HCT116 (cell line): ENCODE data around the gene RANBP10. TPM values are rescaled to one million over a fixed set of nuclear protein-coding genes. Genes with fewer than 3 reads are reported as not detected.

ENCODE experiments used
- ATAC-seq: fragments of 200-7000 bp; cut with Tn5 transposase; 2 replicates; pipeline ENCODE4 v1.9.1; 2020; ENCODE audit warnings: mild to moderate bottlenecking, moderate library complexity
- BruUV-seq: library from RNA; stranded (reverse); fragments of 400-500 nt; replicated peaks from 2 replicates; lab custom pipeline; 2021; lab: Mats Ljungman, UMichigan
- CTCF ChIA-PET: fragments of 300-600 bp; sonication (Branson Sonifier 250); formaldehyde crosslinking; loops from one replicate; lab custom pipeline; 2021; ENCODE audit warnings: antibody characterized with exemption; lab: Charles Lee
- POLR2A ChIA-PET: fragments of 300-600, 350-600 bp; sonication (Branson Sonifier 250); formaldehyde crosslinking; loops from one replicate; lab custom pipeline; 2021; ENCODE audit warnings: antibody characterized with exemption; lab: Charles Lee
- RAD21 ChIA-PET, 2 experiments: fragments of 300-600 bp; sonication (Branson Sonifier 250); formaldehyde crosslinking; loops; one replicate each; lab custom pipeline; 2023; ENCODE audit warnings: low total read pairs in 2 of 2; ENCODE audit not compliant: uncharacterized antibody in 2 of 2, unreplicated experiment in 2 of 2, low non-redundant PET in 1 of 2; lab: Charles Lee
- DNase-seq: peaks from one replicate; pipeline ENCODE4 v3.0.0-alpha.2; 2010; ENCODE audit warnings: low read depth, low spot score
- H2AFZ ChIP-seq: fragments of 200-600 bp; shearing (Covaris generic), sonication (generic); 2 replicates; pipeline ENCODE4 v1.6.1; 2017; ENCODE audit warnings: low read depth, mixed run types, mixed read lengths, antibody characterized with exemption, low read length; ENCODE audit not compliant: poor library complexity, severe bottlenecking
- H3K27ac ChIP-seq: 2 replicates; pipeline ENCODE4 v1.5.1; 2012; ENCODE audit warnings: low read depth, low read length
- H3K27me3 ChIP-seq: fragments of 200-600 bp; sonication (generic); 2 replicates; pipeline ENCODE4 v1.6.1; 2016; ENCODE audit warnings: mixed run types, low read length, mixed read lengths; ENCODE audit not compliant: insufficient read depth
- H3K36me3 ChIP-seq, 2 experiments: fragments of 200-500 bp in 1 of 2; fragments of 200-600 bp in 1 of 2; sonication (Bioruptor generic) in 1 of 2; sonication (generic) in 1 of 2; 2 replicates each; pipeline versions ENCODE4 v1.5.1 to v1.6.1; 2014 to 2016; ENCODE audit warnings: low read length in 2 of 2, inconsistent platforms in 1 of 2, mixed read lengths in 1 of 2, mixed run types in 1 of 2; ENCODE audit not compliant: insufficient read depth in 2 of 2, control insufficient read depth in 1 of 2
- H3K4me1 ChIP-seq, 2 experiments: fragments of 200-600 bp in 1 of 2; sonication (generic) in 1 of 2; 2 replicates each; pipeline versions ENCODE4 v1.5.1 to v1.6.1; 2012 to 2017; ENCODE audit warnings: low read length in 2 of 2, inconsistent platforms in 1 of 2, mild to moderate bottlenecking in 1 of 2, mixed read lengths in 1 of 2, mixed run types in 1 of 2, moderate library complexity in 1 of 2; ENCODE audit not compliant: insufficient read depth in 2 of 2, control insufficient read depth in 1 of 2
- H3K4me2 ChIP-seq: fragments of 200-600 bp; sonication (generic); 2 replicates; pipeline ENCODE4 v1.6.1; 2017; ENCODE audit warnings: mixed run types, low read length, mixed read lengths
- H3K4me3 ChIP-seq, 2 experiments: fragments of 200-600 bp in 1 of 2; sonication (generic) in 1 of 2; replicated peaks in 1 of 2; 2 replicates each; pipeline ENCODE4 v1.5.1; 2011 to 2016; ENCODE audit warnings: low read length in 2 of 2, control low read depth in 1 of 2, low read depth in 1 of 2, mild to moderate bottlenecking in 1 of 2, mixed read lengths in 1 of 2, mixed run types in 1 of 2
- H3K79me2 ChIP-seq: fragments of 200-600 bp; sonication (generic); 2 replicates; pipeline ENCODE4 v1.6.1; 2017; ENCODE audit warnings: mild to moderate bottlenecking, mixed run types, low read length, moderate library complexity, mixed read lengths; ENCODE audit not compliant: insufficient read depth
- H3K9ac ChIP-seq: fragments of 200-600 bp; sonication (generic); 2 replicates; pipeline ENCODE4 v1.6.1; 2016; ENCODE audit warnings: low read length, mixed read lengths
- H3K9me2 ChIP-seq: fragments of 200-600 bp; sonication (generic), shearing (Covaris generic); 2 replicates; pipeline ENCODE4 v1.6.1; 2017; ENCODE audit warnings: mixed run types, mild to moderate bottlenecking, moderate library complexity; ENCODE audit not compliant: insufficient read depth
- H3K9me3 ChIP-seq, 2 experiments: fragments of 200-500 bp in 1 of 2; fragments of 200-600 bp in 1 of 2; sonication (Bioruptor generic) in 1 of 2; sonication (generic) in 1 of 2; 2 replicates each; pipeline ENCODE4 v1.6.1; 2014 to 2017; ENCODE audit warnings: low read length in 2 of 2, mixed read lengths in 2 of 2, inconsistent platforms in 1 of 2, low read depth in 1 of 2, mild to moderate bottlenecking in 1 of 2, mixed run types in 1 of 2, moderate library complexity in 1 of 2; ENCODE audit not compliant: control insufficient read depth in 1 of 2, insufficient read depth in 1 of 2
- H4K20me1 ChIP-seq: fragments of 200-600 bp; sonication (generic), shearing (Covaris generic); 2 replicates; pipeline ENCODE4 v1.6.1; 2017; ENCODE audit warnings: mixed run types, mild to moderate bottlenecking, moderate library complexity; ENCODE audit not compliant: insufficient read depth
- CBX3 ChIP-seq: IDR thresholded peaks from 2 replicates; pipeline ENCODE4 v1.6.1; 2012; ENCODE audit warnings: low read depth
- CEBPB ChIP-seq: IDR thresholded peaks from 2 replicates; pipeline ENCODE4 v1.6.1; 2012; ENCODE audit warnings: low read depth
- EGR1 ChIP-seq: IDR thresholded peaks from 2 replicates; pipeline ENCODE4 v1.6.1; 2012; ENCODE audit warnings: low read depth
- ELF1 ChIP-seq: IDR thresholded peaks from 2 replicates; pipeline ENCODE4 v1.6.1; 2012; ENCODE audit warnings: low read depth, borderline replicate concordance
- EZH2phosphoT487 ChIP-seq: fragments of 200-600 bp; IDR thresholded peaks from 2 replicates; pipeline ENCODE4 v1.6.1; 2018; ENCODE audit warnings: antibody characterized with exemption, borderline replicate concordance
- FOSL1 ChIP-seq: IDR thresholded peaks from 2 replicates; pipeline ENCODE4 v1.6.1; 2012; ENCODE audit warnings: low read depth
- JUND ChIP-seq: IDR thresholded peaks from 2 replicates; pipeline ENCODE4 v1.6.1; 2012
- POLR2A ChIP-seq: IDR thresholded peaks from 2 replicates; pipeline ENCODE4 v1.7.0; 2011; ENCODE audit warnings: borderline replicate concordance; ENCODE audit not compliant: insufficient read depth, insufficient read length; ENCODE audit errors: extremely low read depth
- POLR2AphosphoS5 ChIP-seq: IDR thresholded peaks from 2 replicates; pipeline ENCODE4 v1.6.1; 2011; ENCODE audit warnings: mild to moderate bottlenecking, low read depth, low read length, moderate library complexity
- SIN3A ChIP-seq: IDR thresholded peaks from 2 replicates; pipeline ENCODE4 v1.6.1; 2012; ENCODE audit warnings: low read depth
- SP1 ChIP-seq: IDR thresholded peaks from 2 replicates; pipeline ENCODE4 v1.6.1; 2012; ENCODE audit warnings: low read depth
- TCF7L2 ChIP-seq: IDR thresholded peaks from 2 replicates; pipeline ENCODE4 v1.7.0; 2011; ENCODE audit warnings: borderline replicate concordance, inconsistent platforms; ENCODE audit not compliant: insufficient read depth, insufficient read length; ENCODE audit errors: extremely low read depth
- intact Hi-C: fragments of 100-400 bp; cut with micrococcal nuclease; formaldehyde crosslinking; loops from 2 replicates; pipeline ENCODE4 v1.10.0; 2022
- total RNA-seq: library from RNA; stranded (reverse); gene quantifications from one replicate; pipeline ENCODE4 v1.2.1, GENCODE V29; 2021; ENCODE audit not compliant: unreplicated experiment
- TF ChIP-seq, protein P1 (sequence below): IDR thresholded peaks from 2 replicates; pipeline ENCODE4 v1.6.1; 2011; ENCODE audit warnings: mild to moderate bottlenecking, low read length, moderate library complexity; ENCODE audit not compliant: insufficient replicate concordance; ENCODE audit errors: extremely low read depth
- TF ChIP-seq, protein P2 (sequence below): IDR thresholded peaks from 2 replicates; pipeline ENCODE4 v1.6.1; 2012
- TF ChIP-seq, protein P3 (sequence below), 3 experiments: fragments of 200-600 bp in 1 of 3; sonication (generic) in 1 of 3; IDR thresholded peaks in 2 of 3; conservative IDR thresholded peaks in 1 of 3; 2 replicates each; pipeline ENCODE4 v1.5.1; 2012 to 2017; ENCODE audit warnings: low read depth in 2 of 3, low read length in 2 of 3, antibody characterized with exemption in 1 of 3, borderline replicate concordance in 1 of 3, control low read depth in 1 of 3, mild to moderate bottlenecking in 1 of 3, mixed read lengths in 1 of 3, mixed run types in 1 of 3, moderate library complexity in 1 of 3; ENCODE audit not compliant: insufficient read depth in 1 of 3

Gene RANBP10
- total RNA-seq, 1 experiment from 2014 or later = 16.9 TPM

DNA sequence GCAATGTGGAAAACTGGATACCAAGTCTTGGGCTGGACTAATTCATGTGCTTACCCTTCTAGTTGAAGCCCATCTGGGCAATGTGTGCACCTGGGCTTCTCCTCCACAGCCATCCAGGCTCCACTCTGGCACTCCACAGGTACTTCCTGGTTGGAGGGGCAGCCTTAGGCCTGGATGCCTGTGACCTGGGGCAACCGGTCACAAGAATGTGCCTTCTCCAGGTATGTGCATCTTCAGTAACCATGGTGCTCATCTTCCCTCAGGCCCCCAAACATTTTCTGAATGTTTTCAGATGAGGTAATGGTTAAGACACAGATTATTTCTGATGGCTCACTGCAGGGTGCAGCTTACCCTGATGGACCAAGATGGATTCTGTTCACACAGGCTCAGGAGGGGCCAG, 128.6 kb downstream of the RANBP10 start:
- TF ChIP-seq SP1 = no peak
- no peak for TF ChIP-seq CBX3
- no peak for TF ChIP-seq JUND
- TF ChIP-seq ELF1 = no peak
- no peak for TF ChIP-seq POLR2AphosphoS5
- TF ChIP-seq, protein P1, sequence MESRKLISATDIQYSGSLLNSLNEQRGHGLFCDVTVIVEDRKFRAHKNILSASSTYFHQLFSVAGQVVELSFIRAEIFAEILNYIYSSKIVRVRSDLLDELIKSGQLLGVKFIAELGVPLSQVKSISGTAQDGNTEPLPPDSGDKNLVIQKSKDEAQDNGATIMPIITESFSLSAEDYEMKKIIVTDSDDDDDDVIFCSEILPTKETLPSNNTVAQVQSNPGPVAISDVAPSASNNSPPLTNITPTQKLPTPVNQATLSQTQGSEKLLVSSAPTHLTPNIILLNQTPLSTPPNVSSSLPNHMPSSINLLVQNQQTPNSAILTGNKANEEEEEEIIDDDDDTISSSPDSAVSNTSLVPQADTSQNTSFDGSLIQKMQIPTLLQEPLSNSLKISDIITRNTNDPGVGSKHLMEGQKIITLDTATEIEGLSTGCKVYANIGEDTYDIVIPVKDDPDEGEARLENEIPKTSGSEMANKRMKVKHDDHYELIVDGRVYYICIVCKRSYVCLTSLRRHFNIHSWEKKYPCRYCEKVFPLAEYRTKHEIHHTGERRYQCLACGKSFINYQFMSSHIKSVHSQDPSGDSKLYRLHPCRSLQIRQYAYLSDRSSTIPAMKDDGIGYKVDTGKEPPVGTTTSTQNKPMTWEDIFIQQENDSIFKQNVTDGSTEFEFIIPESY = no peak
- TF ChIP-seq EZH2phosphoT487 = no peak
- no peak for TF ChIP-seq EGR1
- TF ChIP-seq, protein P2, sequence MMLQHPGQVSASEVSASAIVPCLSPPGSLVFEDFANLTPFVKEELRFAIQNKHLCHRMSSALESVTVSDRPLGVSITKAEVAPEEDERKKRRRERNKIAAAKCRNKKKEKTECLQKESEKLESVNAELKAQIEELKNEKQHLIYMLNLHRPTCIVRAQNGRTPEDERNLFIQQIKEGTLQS = no peak
- TF ChIP-seq, protein P3, sequence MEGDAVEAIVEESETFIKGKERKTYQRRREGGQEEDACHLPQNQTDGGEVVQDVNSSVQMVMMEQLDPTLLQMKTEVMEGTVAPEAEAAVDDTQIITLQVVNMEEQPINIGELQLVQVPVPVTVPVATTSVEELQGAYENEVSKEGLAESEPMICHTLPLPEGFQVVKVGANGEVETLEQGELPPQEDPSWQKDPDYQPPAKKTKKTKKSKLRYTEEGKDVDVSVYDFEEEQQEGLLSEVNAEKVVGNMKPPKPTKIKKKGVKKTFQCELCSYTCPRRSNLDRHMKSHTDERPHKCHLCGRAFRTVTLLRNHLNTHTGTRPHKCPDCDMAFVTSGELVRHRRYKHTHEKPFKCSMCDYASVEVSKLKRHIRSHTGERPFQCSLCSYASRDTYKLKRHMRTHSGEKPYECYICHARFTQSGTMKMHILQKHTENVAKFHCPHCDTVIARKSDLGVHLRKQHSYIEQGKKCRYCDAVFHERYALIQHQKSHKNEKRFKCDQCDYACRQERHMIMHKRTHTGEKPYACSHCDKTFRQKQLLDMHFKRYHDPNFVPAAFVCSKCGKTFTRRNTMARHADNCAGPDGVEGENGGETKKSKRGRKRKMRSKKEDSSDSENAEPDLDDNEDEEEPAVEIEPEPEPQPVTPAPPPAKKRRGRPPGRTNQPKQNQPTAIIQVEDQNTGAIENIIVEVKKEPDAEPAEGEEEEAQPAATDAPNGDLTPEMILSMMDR (IDR thresholded peaks at IDR 0.05 in 2 of 3, conservative IDR thresholded peaks at IDR 0.05 in 1 of 3; ENCODE audit: borderline replicate concordance in 1 of 3, insufficient read depth in 1 of 3, low read depth in 2 of 3, low read length in 2 of 3) = no peak
- no peak for TF ChIP-seq POLR2A
- TF ChIP-seq TCF7L2 = no peak
- no peak for TF ChIP-seq FOSL1
- no peak for TF ChIP-seq SIN3A
- TF ChIP-seq CEBPB = no peak
- CTCF ChIA-PET = interaction anchor here (2.0 kb wide), 1 partner anchor 156 kb away, joined by 5 read pairs; no protein-coding TSS in a partner anchor
- Histone ChIP-seq H3K9ac (no peak overlapping the region), H3K9me2 (no peaks in the 10 kb centered on the region), H3K4me3 (no peak overlapping the region), H2AFZ (no peak overlapping the region), H3K9me3 (no peaks in the 10 kb centered on the region), H3K36me3 (peaks cover 0 to 4% of the 10 kb centered on the region in 2 experiments; a peak in 2 of 4 replicates), H3K4me1 (no peaks in the 10 kb centered on the region), H3K27ac (no peak overlapping the region), H3K27me3 (no peaks in the 10 kb centered on the region), H3K4me2 (no peak overlapping the region), H4K20me1 (no peaks in the 10 kb centered on the region), H3K79me2 (no peaks in the 10 kb centered on the region)
- DNase-seq (no peak), ATAC-seq (no peak)
- intact Hi-C loops = no loop called here
- no TSS peak for BruUV-seq
- RAD21 ChIA-PET = no interaction called here
- POLR2A ChIA-PET = no interaction called here
